Cardiac muscle cell (in vitro differentiated cells and primary cell): Measurements from ENCODE around the gene AMFR. TPM values are rescaled to one million over a fixed set of nuclear protein-coding genes. Genes with fewer than 3 reads are reported as not detected.
A peak's percentile ranks its signal among the peaks of the same experiment; 100 is the strongest.

Source experiments
- DNase-seq, 2 donors: peaks; one replicate each; pipeline versions ENCODE4 v3.0.0 to v3.0.0-alpha.2; 2010 to 2017; ENCODE audit warnings: low read depth in 1 of 2, low spot score in 1 of 2
- H3K27ac ChIP-seq: fragments of 200-600 bp; sonication (generic); 2 replicates; pipeline ENCODE4 v1.5.1; 2016
- H3K27me3 ChIP-seq: fragments of 200-600 bp; sonication (generic); 2 replicates; pipeline ENCODE4 v1.6.0; 2016; ENCODE audit warnings: control low read depth
- H3K36me3 ChIP-seq: fragments of 200-600 bp; sonication (generic); 2 replicates; pipeline ENCODE4 v1.5.1; 2016; ENCODE audit warnings: control low read depth
- H3K4me1 ChIP-seq: fragments of 200-600 bp; sonication (generic); 2 replicates; pipeline ENCODE4 v1.8.1; 2017; ENCODE audit warnings: low read depth, mild to moderate bottlenecking, mixed run types
- H3K4me3 ChIP-seq: fragments of 200-600 bp; sonication (generic); 2 replicates; pipeline ENCODE4 v1.5.1; 2016; ENCODE audit warnings: mild to moderate bottlenecking
- H3K9me3 ChIP-seq: fragments of 200-600 bp; sonication (generic); 2 replicates; pipeline ENCODE4 v1.5.1; 2017; ENCODE audit warnings: low read depth, mild to moderate bottlenecking, control low read depth
- polyA plus RNA-seq: library from polyadenylated mRNA; unstranded; fragments of >200 nt; fragmentation: Nextera tagmentation; extraction: Ambion mirVana; gene quantifications from 2 replicates; pipeline ENCODE4 v1.2.1, GENCODE V29; 2016
- total RNA-seq: library from RNA; depleted of rRNA; stranded (reverse); fragments of >200 nt; gene quantifications from 2 replicates; pipeline ENCODE4 v1.2.3, GENCODE V29; 2016
- TF ChIP-seq, protein P1 (sequence below): IDR thresholded peaks from 2 replicates; pipeline ENCODE4 v1.5.1; 2012; ENCODE audit warnings: low read depth, mild to moderate bottlenecking, low read length

AMFR gene
- total and polyA plus RNA-seq, 2 experiments from 2014 or later: 52.7 to 157 TPM

DNA sequence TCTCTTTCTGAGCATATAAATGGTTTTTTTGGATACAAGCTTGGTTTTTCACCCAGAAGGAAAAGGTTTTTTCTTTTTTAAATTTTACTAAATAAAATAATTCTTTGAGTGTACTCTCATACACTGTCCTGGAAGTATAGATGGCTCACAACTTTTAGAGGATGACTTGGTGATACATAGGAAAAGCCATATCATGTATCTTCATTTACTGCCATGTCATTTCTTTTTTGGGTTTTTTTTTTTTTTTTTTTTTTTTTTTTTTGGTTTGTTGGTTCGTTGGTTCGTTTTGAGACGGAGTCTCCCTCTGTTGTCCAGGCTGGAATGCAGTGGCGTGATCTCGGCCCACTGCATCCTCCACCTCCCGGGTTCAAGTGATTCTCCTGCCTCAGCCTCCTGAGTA is 37.8 kb upstream of the AMFR start:
- TF ChIP-seq, protein P1, sequence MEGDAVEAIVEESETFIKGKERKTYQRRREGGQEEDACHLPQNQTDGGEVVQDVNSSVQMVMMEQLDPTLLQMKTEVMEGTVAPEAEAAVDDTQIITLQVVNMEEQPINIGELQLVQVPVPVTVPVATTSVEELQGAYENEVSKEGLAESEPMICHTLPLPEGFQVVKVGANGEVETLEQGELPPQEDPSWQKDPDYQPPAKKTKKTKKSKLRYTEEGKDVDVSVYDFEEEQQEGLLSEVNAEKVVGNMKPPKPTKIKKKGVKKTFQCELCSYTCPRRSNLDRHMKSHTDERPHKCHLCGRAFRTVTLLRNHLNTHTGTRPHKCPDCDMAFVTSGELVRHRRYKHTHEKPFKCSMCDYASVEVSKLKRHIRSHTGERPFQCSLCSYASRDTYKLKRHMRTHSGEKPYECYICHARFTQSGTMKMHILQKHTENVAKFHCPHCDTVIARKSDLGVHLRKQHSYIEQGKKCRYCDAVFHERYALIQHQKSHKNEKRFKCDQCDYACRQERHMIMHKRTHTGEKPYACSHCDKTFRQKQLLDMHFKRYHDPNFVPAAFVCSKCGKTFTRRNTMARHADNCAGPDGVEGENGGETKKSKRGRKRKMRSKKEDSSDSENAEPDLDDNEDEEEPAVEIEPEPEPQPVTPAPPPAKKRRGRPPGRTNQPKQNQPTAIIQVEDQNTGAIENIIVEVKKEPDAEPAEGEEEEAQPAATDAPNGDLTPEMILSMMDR: no peak
- Histone ChIP-seq H3K4me1 (no peaks in the 10 kb centered on the region), H3K4me3 (no peak overlapping the region), H3K27me3 (no peaks in the 10 kb centered on the region), H3K27ac (no peak overlapping the region), H3K36me3 (peaks cover 53% of the 10 kb centered on the region), H3K9me3 (no peaks in the 10 kb centered on the region)
- no peak for DNase-seq

GRCh38 chr16:56462064-56462796 is 36.9 kb upstream of the AMFR start:
- no peaks in the 10 kb centered on the region for H3K27me3 ChIP-seq
- peaks cover 46% of the 10 kb centered on the region for H3K36me3 ChIP-seq
- TF ChIP-seq, protein P1: no peak
- no peaks in the 10 kb centered on the region for H3K4me1 ChIP-seq
- H3K4me3 ChIP-seq: no peak overlapping the region
- DNase-seq: no peak
- H3K9me3 ChIP-seq: no peaks in the 10 kb centered on the region
- H3K27ac ChIP-seq: no peak overlapping the region

- Histone ChIP-seq H3K4me1 (no peaks in the 10 kb centered on the region), H3K36me3 (peaks cover 35% of the 10 kb centered on the region), H3K4me3 (no peak overlapping the region), H3K27ac (no peak overlapping the region), H3K9me3 (no peaks in the 10 kb centered on the region), H3K27me3 (no peaks in the 10 kb centered on the region)
- TF ChIP-seq, protein P1: no peak
- no peak for DNase-seq
These were observed 34.8 kb upstream of the AMFR start for GRCh38 chr16:56460101-56460500.

- Histone ChIP-seq H3K4me3 (no peak overlapping the region), H3K27me3 (no peaks in the 10 kb centered on the region), H3K27ac (no peak overlapping the region), H3K36me3 (peaks cover 43% of the 10 kb centered on the region), H3K4me1 (no peaks in the 10 kb centered on the region), H3K9me3 (no peaks in the 10 kb centered on the region)
- DNase-seq: no peak
- TF ChIP-seq, protein P1: no peak
These were observed 32.7 kb upstream of the AMFR start for GRCh38 chr16:56457927-56458470.

- H3K4me3 ChIP-seq: peak overlapping the region; percentile 91
- H3K27me3 ChIP-seq: no peaks in the 10 kb centered on the region
- peaks cover 10% of the 10 kb centered on the region for H3K4me1 ChIP-seq
- no peaks in the 10 kb centered on the region for H3K9me3 ChIP-seq
- H3K27ac ChIP-seq: peak overlapping the region; percentile 77
- peaks cover 29% of the 10 kb centered on the region for H3K36me3 ChIP-seq
- TF ChIP-seq, protein P1: no peak
- DNase-seq: peak; percentile 32 to 75
These were observed 26.7 kb upstream of the AMFR start for GRCh38 chr16:56451753-56452689.
